CD4-positive, alpha-beta T cell treated with Interleukin-15 for 1 hour (primary cell): Measurements from ENCODE around the gene ANO3.

Experiments
- DNase-seq: peaks from one replicate; pipeline ENCODE4 v3.0.0-alpha.2; 2020

Gene ANO3

GRCh38 chr11:26649884-26650283 lies 318.0 kb downstream of the ANO3 start:
- no peak for DNase-seq

GRCh38 chr11:26651916-26652315 lies 320.0 kb downstream of the ANO3 start:
- no peak for DNase-seq

- no peak for DNase-seq
Measured at GRCh38 chr11:26655287-26655686, 323.4 kb downstream of the ANO3 start.

GRCh38 chr11:26662916-26663315 lies 331.0 kb downstream of the ANO3 start:
- DNase-seq: no peak

- no peak for DNase-seq
Measured at GRCh38 chr11:26665036-26665435, 333.1 kb downstream of the ANO3 start.

- DNase-seq: no peak
Measured at GRCh38 chr11:26665946-26666345, 334.0 kb downstream of the ANO3 start.

GRCh38 chr11:26675233-26675928 lies 343.5 kb downstream of the ANO3 start:
- DNase-seq: no peak

GRCh38 chr11:26676641-26677040 lies 344.7 kb downstream of the ANO3 start:
- DNase-seq: no peak

GRCh38 chr11:26677566-26677965 lies 345.6 kb downstream of the ANO3 start:
- no peak for DNase-seq

GRCh38 chr11:26687351-26687750 lies 355.4 kb downstream of the ANO3 start:
- no peak for DNase-seq

- DNase-seq: no peak
Measured at GRCh38 chr11:26688701-26689100, 356.8 kb downstream of the ANO3 start.

GRCh38 chr11:26696330-26696729 lies 364.4 kb downstream of the ANO3 start:
- no peak for DNase-seq

GRCh38 chr11:26698224-26698623 lies 366.3 kb downstream of the ANO3 start:
- DNase-seq: no peak

- DNase-seq: no peak
Measured at GRCh38 chr11:26700574-26701235, 368.8 kb downstream of the ANO3 start.

GRCh38 chr11:26702406-26702805 lies 370.5 kb downstream of the ANO3 start:
- DNase-seq: no peak

- no peak for DNase-seq
Measured at GRCh38 chr11:26703411-26704191, 371.7 kb downstream of the ANO3 start.

GRCh38 chr11:26704249-26704648 lies 372.3 kb downstream of the ANO3 start:
- DNase-seq: no peak

- DNase-seq: no peak
Measured at GRCh38 chr11:26706181-26706580, 374.3 kb downstream of the ANO3 start.

- no peak for DNase-seq
Measured at GRCh38 chr11:26708736-26709456, 377.0 kb downstream of the ANO3 start.

GRCh38 chr11:26710489-26710888 lies 378.6 kb downstream of the ANO3 start:
- no peak for DNase-seq

- no peak for DNase-seq
Measured at GRCh38 chr11:26712497-26712896, 380.6 kb downstream of the ANO3 start.
